ENCODE results near the gene SPINDOC. TPM values are rescaled to one million over a fixed set of nuclear protein-coding genes. Genes with fewer than 3 reads are reported as not detected.
A peak's percentile ranks its signal among the peaks of the same experiment; 100 is the strongest.

SPINDOC gene
- total RNA-seq, 1 experiment from 2014 or later, result 71.2 TPM

DNA sequence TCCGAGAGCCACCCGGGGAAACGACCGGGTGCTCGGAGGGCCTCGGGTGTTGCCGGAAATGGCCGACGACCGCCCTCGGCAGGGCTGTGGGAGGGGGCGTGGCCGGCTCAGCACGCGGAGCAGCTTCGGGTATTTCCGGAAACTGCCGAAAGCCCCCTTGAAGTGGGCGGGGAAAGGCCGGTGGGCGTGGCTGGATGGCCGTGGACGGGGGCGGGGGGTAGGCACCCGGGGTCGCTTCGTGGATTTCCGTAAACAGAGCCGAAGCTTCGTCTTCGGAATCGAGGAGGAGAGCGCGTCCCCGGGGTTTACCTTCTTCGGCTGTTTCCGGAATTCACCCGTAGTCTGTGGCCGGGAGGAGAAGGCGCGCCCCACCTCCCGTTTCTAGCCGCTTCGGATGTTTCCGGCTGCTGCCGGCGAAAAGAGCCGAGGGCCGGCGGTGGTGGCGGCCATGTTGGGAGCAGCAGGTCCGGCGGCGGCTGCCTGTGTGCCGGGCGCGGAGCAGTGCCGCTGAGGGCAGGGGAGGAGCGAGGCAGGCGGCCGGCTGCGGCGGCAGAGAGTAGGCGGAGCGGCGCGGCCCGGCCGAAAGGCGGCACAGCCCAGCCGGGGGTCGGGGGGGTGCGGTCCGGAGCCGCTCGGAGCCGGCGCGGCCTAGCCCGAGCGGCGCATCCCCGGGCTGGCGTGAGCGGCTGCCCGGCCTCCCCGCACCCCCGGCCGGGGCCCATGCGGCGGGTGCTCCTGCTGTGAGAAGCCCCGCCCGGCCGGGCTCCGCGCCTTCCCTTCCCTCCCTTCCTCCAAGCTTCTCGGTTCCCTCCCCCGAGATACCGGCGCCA lies 25.6 kb downstream of the SPINDOC start, which contains the start of gene MARK2:
Gene MARK2 (plus strand): TSS at position 433 of the 830 bp plus-strand sequence. CDS start 397 bp downstream, at position 830.
- POLR2A ChIA-PET, result interaction anchor here (0.5 to 1.1 kb wide), 13 partner anchors 10 to 998 kb away, joined by 3 to 9 read pairs (median 4); partner anchors contain the start of gene STIP1
- H3K4me1 Mint-ChIP-seq (ENCODE audit: low read depth, unreplicated experiment), result peaks cover 45% of the 10 kb centered on the region
- CTCF ChIA-PET, result interaction anchor here (0.6 to 5.4 kb wide), 23 partner anchors 9 to 314 kb away, joined by 3 to 67 read pairs (median 4); partner anchors contain the start of genes COX8A, RCOR2 and ZFTA

DNA sequence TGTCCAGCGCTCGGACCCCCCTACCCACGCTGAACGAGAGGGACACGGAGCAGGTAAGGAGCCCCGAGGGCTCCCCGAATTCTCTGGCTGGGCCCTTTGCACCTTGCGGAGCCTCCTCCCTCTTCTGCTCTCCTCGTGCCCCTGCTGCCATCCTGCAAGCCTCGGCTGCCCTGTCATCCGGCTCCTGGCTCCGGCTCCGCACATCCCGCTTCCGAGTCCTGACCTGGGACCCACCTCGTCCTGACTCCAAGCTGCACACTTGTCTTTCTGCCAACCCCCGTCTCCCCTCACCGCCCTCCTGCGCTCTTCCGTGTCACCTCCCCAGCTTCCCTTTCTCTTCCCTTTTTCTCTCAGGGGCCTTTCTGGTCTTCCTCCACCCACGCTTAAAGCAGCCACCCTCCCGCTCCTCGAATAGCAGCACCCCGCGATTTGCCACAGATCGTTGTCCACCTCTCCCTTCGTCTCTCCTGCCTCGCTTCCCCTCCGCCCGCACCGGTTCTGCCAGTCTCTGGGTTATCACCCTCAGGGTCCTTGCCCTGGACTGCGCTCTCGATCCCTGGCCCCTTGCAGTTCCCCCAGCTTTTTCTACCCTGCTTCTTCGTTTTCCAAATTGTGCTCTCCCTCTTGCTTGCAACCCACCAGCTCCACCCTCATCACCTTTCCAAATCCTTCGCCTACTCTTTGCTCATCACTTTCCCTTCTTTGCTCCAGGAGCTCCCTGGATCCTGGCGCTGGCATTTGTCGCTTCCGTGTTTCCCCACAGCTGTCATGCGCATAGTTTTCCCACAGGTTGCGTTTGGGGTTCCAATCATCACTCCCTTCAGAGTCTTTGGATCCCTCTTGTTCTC lies 26.5 kb downstream of the SPINDOC start:
- no TSS peak for BruUV-seq (replicated peaks)
- intact Hi-C loops (cut with micrococcal nuclease; ENCODE audit: unreplicated experiment), result loop anchor here (2.0 to 5.0 kb wide), 2 partner anchors 17 to 308 kb away; no protein-coding TSS in a partner anchor
- H3K36me3 ChIP-seq (ENCODE audit: control insufficient read depth, insufficient read depth, low read length), result no peaks in the 10 kb centered on the region
- H3K27me3 Mint-ChIP-seq (ENCODE audit: insufficient read depth, unreplicated experiment), result no peaks in the 10 kb centered on the region
- H3K27ac Mint-ChIP-seq (ENCODE audit: unreplicated experiment), result peak overlapping the region; percentile 76
- H3K27me3 ChIP-seq (replicated peaks; ENCODE audit: control insufficient read depth, insufficient read depth, low read length), result no peaks in the 10 kb centered on the region
- peak overlapping the region; percentile 94 for H3K4me3 Mint-ChIP-seq (ENCODE audit: unreplicated experiment)
- POLR2A ChIA-PET, result interaction anchor here (0.6 kb wide), 1 partner anchor 998 kb away, joined by 4 read pairs; no protein-coding TSS in a partner anchor
- no peaks in the 10 kb centered on the region for H3K9me3 ChIP-seq
- CTCF ChIA-PET, result interaction anchor here (0.5 to 5.4 kb wide), 6 partner anchors 33 to 308 kb away, joined by 3 to 67 read pairs (median 8); partner anchors contain the start of gene COX8A
- TF ChIP-seq, protein P1, sequence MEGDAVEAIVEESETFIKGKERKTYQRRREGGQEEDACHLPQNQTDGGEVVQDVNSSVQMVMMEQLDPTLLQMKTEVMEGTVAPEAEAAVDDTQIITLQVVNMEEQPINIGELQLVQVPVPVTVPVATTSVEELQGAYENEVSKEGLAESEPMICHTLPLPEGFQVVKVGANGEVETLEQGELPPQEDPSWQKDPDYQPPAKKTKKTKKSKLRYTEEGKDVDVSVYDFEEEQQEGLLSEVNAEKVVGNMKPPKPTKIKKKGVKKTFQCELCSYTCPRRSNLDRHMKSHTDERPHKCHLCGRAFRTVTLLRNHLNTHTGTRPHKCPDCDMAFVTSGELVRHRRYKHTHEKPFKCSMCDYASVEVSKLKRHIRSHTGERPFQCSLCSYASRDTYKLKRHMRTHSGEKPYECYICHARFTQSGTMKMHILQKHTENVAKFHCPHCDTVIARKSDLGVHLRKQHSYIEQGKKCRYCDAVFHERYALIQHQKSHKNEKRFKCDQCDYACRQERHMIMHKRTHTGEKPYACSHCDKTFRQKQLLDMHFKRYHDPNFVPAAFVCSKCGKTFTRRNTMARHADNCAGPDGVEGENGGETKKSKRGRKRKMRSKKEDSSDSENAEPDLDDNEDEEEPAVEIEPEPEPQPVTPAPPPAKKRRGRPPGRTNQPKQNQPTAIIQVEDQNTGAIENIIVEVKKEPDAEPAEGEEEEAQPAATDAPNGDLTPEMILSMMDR (IDR thresholded peaks at IDR 0.05; ENCODE audit: insufficient read depth in 1 of 2, low read depth in 1 of 2, low read length in 1 of 2, severe bottlenecking in 1 of 2, unreplicated experiment in 1 of 2), result no peak
- no peaks in the 10 kb centered on the region for H3K9me3 Mint-ChIP-seq (ENCODE audit: unreplicated experiment)
- peaks cover 44% of the 10 kb centered on the region for H3K4me1 ChIP-seq
- peaks cover 34% of the 10 kb centered on the region for H3K36me3 Mint-ChIP-seq (ENCODE audit: insufficient read depth, unreplicated experiment)
- peaks cover 45% of the 10 kb centered on the region for H3K4me1 Mint-ChIP-seq (ENCODE audit: low read depth, unreplicated experiment)
- peak in 1 of 2 experiments; percentile 49 for DNase-seq
- peak overlapping the region; percentile 93 for H3K4me3 ChIP-seq (ENCODE audit: low read depth, low read length)

More for the DNA sequence above, 25.6 kb downstream of the SPINDOC start, which contains the start of gene MARK2:
- Mint-ChIP-seq H3K36me3 (ENCODE audit: insufficient read depth, unreplicated experiment) (peaks cover 26% of the 10 kb centered on the region), H3K27ac (ENCODE audit: unreplicated experiment) (peak within 1 kb of the TSS; percentile 76), H3K9me3 (ENCODE audit: unreplicated experiment) (no peaks in the 10 kb centered on the region), H3K4me3 (ENCODE audit: unreplicated experiment) (peak within 1 kb of the TSS; percentile 94), H3K27me3 (ENCODE audit: insufficient read depth, unreplicated experiment) (no peaks in the 10 kb centered on the region)
- intact Hi-C loops (cut with micrococcal nuclease; ENCODE audit: unreplicated experiment), result loop anchor here (1.0 to 5.0 kb wide), 4 partner anchors 18 to 308 kb away; no protein-coding TSS in a partner anchor
- H3K9me3 ChIP-seq, result no peaks in the 10 kb centered on the region
- BruUV-seq (replicated peaks), result no TSS peak
- no peaks in the 10 kb centered on the region for H3K27me3 ChIP-seq (replicated peaks; ENCODE audit: control insufficient read depth, insufficient read depth, low read length)
- no peaks in the 10 kb centered on the region for H3K36me3 ChIP-seq (ENCODE audit: control insufficient read depth, insufficient read depth, low read length)
- H3K4me1 ChIP-seq, result peaks cover 40% of the 10 kb centered on the region
- TF ChIP-seq, protein P1 (IDR thresholded peaks at IDR 0.05; ENCODE audit: insufficient read depth in 1 of 2, low read depth in 1 of 2, low read length in 1 of 2, severe bottlenecking in 1 of 2, unreplicated experiment in 1 of 2), result no peak
- DNase-seq, result peak; percentile 98 to 100
- peak within 1 kb of the TSS; percentile 93 for H3K4me3 ChIP-seq (ENCODE audit: low read depth, low read length)
